ENCODE results near the gene PIP4K2A.

GRCh38 chr10:22647244-22647643, 67.1 kb downstream of the PIP4K2A start:
- TF ChIP-seq CTCF (IDR thresholded peaks at IDR 0.05; ENCODE audit: extremely low read depth in 1 of 2, insufficient read depth in 1 of 2, low read depth in 1 of 2, low read length in 2 of 2), result no peak
- no peak for TF ChIP-seq EZH2 (IDR thresholded peaks at IDR 0.05; ENCODE audit: borderline replicate concordance, low read depth, low read length, severe bottlenecking)
- no peak for TF ChIP-seq GATA2 (IDR thresholded peaks at IDR 0.05; ENCODE audit: insufficient read depth, insufficient read length, low read depth, low read length)
- no peak for TF ChIP-seq POLR2A (IDR thresholded peaks at IDR 0.05; ENCODE audit: low read depth, low read length)
- TF ChIP-seq JUN (IDR thresholded peaks at IDR 0.05; ENCODE audit: borderline replicate concordance, insufficient read depth, insufficient read length, low read depth), result no peak
- no peak for TF ChIP-seq POLR2AphosphoS5 (IDR thresholded peaks at IDR 0.05; ENCODE audit: insufficient read depth, low read depth, low read length)
- no peak for TF ChIP-seq FOS (IDR thresholded peaks at IDR 0.05; ENCODE audit: borderline replicate concordance, insufficient read depth, low read length)
- no peak for TF ChIP-seq MYC (IDR thresholded peaks at IDR 0.05; ENCODE audit: low read depth, low read length)
- TF ChIP-seq MAX (IDR thresholded peaks at IDR 0.05; ENCODE audit: insufficient read depth, insufficient read length), result no peak
